ENCODE data around the gene NAALADL1. TPM values are rescaled to one million over a fixed set of nuclear protein-coding genes. Genes with fewer than 3 reads are reported as not detected.

Gene NAALADL1
- total RNA-seq, 2 experiments from 2014 or later, result 2.7 to 3.9 TPM

GRCh38 chr11:65102142-65103095, 44.1 kb upstream of the NAALADL1 start:
- POLR2A ChIA-PET, result interaction anchor here (1.2 kb wide), 2 partner anchors 19 to 98 kb away, joined by 3 to 4 read pairs; no protein-coding TSS in a partner anchor
- H4K20me1 ChIP-seq (ENCODE audit: insufficient read depth, low read length), result no peaks in the 10 kb centered on the region
- H3K4me3 ChIP-seq (ENCODE audit: low read depth, low read length, poor library complexity, severe bottlenecking), result no peak overlapping the region
- no peak overlapping the region for H2AFZ ChIP-seq (ENCODE audit: low read length)
- H3K4me2 ChIP-seq (ENCODE audit: low read length), result no peak overlapping the region
- TF ChIP-seq EZH2phosphoT487 (IDR thresholded peaks at IDR 0.05; ENCODE audit: borderline replicate concordance, low read depth, low read length) (no peak), CTCF (conservative IDR thresholded peaks at IDR 0.05; ENCODE audit: low read length) (no peak)
- H3K36me3 ChIP-seq (ENCODE audit: insufficient read depth, low read length), result peaks cover 38% of the 10 kb centered on the region
- DNase-seq (ENCODE audit: low spot score), result no peak
- H3K9me3 ChIP-seq (ENCODE audit: low read length), result no peaks in the 10 kb centered on the region
- peaks cover 18% of the 10 kb centered on the region for H3K79me2 ChIP-seq (ENCODE audit: insufficient read depth, low read depth, low read length)
- peaks cover under 1% of the 10 kb centered on the region for H3K4me1 ChIP-seq (ENCODE audit: insufficient read depth, low read length, poor library complexity, severe bottlenecking)
- H3K27ac ChIP-seq (ENCODE audit: low read depth, low read length, poor library complexity, severe bottlenecking), result no peak overlapping the region
- intact Hi-C loops (cut with micrococcal nuclease; ENCODE audit: unreplicated experiment), result no loop called here
- no TSS peak for BruUV-seq (replicated peaks)
- no peaks in the 10 kb centered on the region for H3K9me2 ChIP-seq (ENCODE audit: insufficient read depth, low read length)
- CTCF ChIA-PET (ENCODE audit: unreplicated experiment), result interaction anchor here (0.6 kb wide), 1 partner anchor 147 kb away, joined by 3 read pairs; no protein-coding TSS in a partner anchor

DNA sequence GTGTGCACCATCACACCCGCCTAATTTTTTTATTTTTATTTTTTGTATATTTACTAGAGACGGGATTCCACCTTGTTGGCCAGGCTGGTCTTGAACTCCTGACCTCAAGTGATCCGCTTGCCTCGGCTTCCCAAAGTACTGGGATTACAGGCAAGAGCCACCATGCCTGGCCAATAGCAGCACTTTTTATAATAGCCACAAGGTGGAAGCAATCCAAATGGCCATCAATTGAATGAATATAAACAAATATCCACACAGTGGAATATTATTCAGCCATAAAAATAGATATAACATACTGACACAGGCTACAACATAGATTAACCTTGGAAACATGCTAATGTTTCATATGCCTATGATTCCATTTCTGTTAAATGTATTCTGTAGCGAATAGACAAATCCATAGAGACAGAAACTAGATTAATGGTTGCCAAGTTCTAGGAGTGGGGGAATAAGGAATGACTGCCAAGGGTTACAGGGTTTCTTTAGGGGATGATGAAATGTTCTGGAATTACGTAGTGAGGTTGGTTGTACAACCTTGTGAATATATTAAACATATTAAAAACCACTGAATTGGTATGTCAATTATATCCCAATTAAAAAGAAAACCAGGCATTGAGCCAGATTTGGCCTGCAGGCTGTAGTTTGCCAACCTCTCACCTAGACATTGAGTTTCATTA, 42.5 kb upstream of the NAALADL1 start:
- no peak overlapping the region for H2AFZ ChIP-seq (ENCODE audit: low read length)
- H3K36me3 ChIP-seq (ENCODE audit: insufficient read depth, low read length), result peaks cover 42% of the 10 kb centered on the region
- BruUV-seq (replicated peaks), result no TSS peak
- intact Hi-C loops (cut with micrococcal nuclease; ENCODE audit: unreplicated experiment), result no loop called here
- ChIA-PET CTCF (ENCODE audit: unreplicated experiment) (no interaction called here), POLR2A (interaction anchor here (0.6 to 0.7 kb wide), 2 partner anchors 75 to 116 kb away, joined by 3 to 4 read pairs; no protein-coding TSS in a partner anchor)
- no peaks in the 10 kb centered on the region for H3K9me3 ChIP-seq (ENCODE audit: low read length)
- H3K4me2 ChIP-seq (ENCODE audit: low read length), result no peak overlapping the region
- H3K4me3 ChIP-seq (ENCODE audit: low read depth, low read length, poor library complexity, severe bottlenecking), result no peak overlapping the region
- TF ChIP-seq EZH2phosphoT487 (IDR thresholded peaks at IDR 0.05; ENCODE audit: borderline replicate concordance, low read depth, low read length) (no peak), CTCF (conservative IDR thresholded peaks at IDR 0.05; ENCODE audit: low read length) (peak; percentile 45; the same call in 1 of the 2 replicates)
- H3K9me2 ChIP-seq (ENCODE audit: insufficient read depth, low read length), result no peaks in the 10 kb centered on the region
- peaks cover 27% of the 10 kb centered on the region for H3K79me2 ChIP-seq (ENCODE audit: insufficient read depth, low read depth, low read length)
- no peak overlapping the region for H3K27ac ChIP-seq (ENCODE audit: low read depth, low read length, poor library complexity, severe bottlenecking)
- H4K20me1 ChIP-seq (ENCODE audit: insufficient read depth, low read length), result peaks cover 6% of the 10 kb centered on the region; the same call in 1 of the 2 replicates
- peaks cover 7% of the 10 kb centered on the region for H3K4me1 ChIP-seq (ENCODE audit: insufficient read depth, low read length, poor library complexity, severe bottlenecking)
- DNase-seq (ENCODE audit: low spot score), result no peak
